HepG2 (cell line): ENCODE measurements around the gene USP25. TPM values are rescaled to one million over a fixed set of nuclear protein-coding genes. Genes with fewer than 3 reads are reported as not detected.

Experiments
- ATAC-seq: fragments of 200-7000 bp; cut with Tn5 transposase; 3 replicates; pipeline ENCODE4 v1.9.1; 2020; ENCODE audit warnings: mild to moderate bottlenecking, moderate library complexity
- BruUV-seq: library from RNA; stranded (reverse); fragments of 400-500 nt; replicated peaks from 2 replicates; lab custom pipeline; 2021; lab: Mats Ljungman, UMichigan
- CTCF ChIA-PET: fragments of 300-600 bp; formaldehyde crosslinking; extraction: SDS; loops from one replicate; lab custom pipeline; 2021; ENCODE audit warnings: low total read pairs, inconsistent platforms, low intra/inter-chr PET ratio; lab: Yijun Ruan, JAX
- POLR2A ChIA-PET: fragments of 350-600 bp; sonication (Branson Sonifier 250); formaldehyde crosslinking; loops from one replicate; lab custom pipeline; 2020; ENCODE audit warnings: antibody characterized with exemption, inconsistent platforms; lab: Yijun Ruan, JAX
- DNase-seq: peaks from one replicate; pipeline ENCODE4 v3.0.0-alpha.2; 2015; ENCODE audit warnings: low spot score
- FAIRE-seq: peaks from 3 replicates; lab custom pipeline; 2011; peaks lifted over from hg19 to GRCh38; lab: Jason Lieb, UNC
- H2AFZ ChIP-seq: one replicate; pipeline ENCODE4 v1.6.1; 2011; ENCODE audit warnings: low read length, inconsistent platforms
- H3K27ac ChIP-seq: fragments of 300-600 bp; 3 replicates; pipeline ENCODE4 v1.8.0; 2011; ENCODE audit warnings: mixed run types, mild to moderate bottlenecking, mixed read lengths, low read length, inconsistent platforms; ENCODE audit not compliant: insufficient read depth; ENCODE audit errors: extremely low read length
- H3K27me3 ChIP-seq, 2 experiments: fragments of 200-600 bp in 1 of 2; 2 replicates in 1 of 2; 3 replicates in 1 of 2; pipeline versions ENCODE4 v1.6.0 to v1.8.0; 2011; ENCODE audit warnings: low read length in 2 of 2, mild to moderate bottlenecking in 2 of 2, moderate library complexity in 2 of 2, inconsistent platforms in 1 of 2; ENCODE audit not compliant: insufficient read depth in 2 of 2, control insufficient read depth in 1 of 2
- H3K36me3 ChIP-seq, 2 experiments: fragments of 200-600 bp in 1 of 2; replicated peaks in 1 of 2; 2 replicates in 1 of 2; 3 replicates in 1 of 2; pipeline versions ENCODE4 v1.5.1 to v1.8.0; 2011; ENCODE audit warnings: low read length in 2 of 2, inconsistent platforms in 1 of 2; ENCODE audit not compliant: insufficient read depth in 2 of 2, control insufficient read depth in 1 of 2
- H3K4me1 ChIP-seq: 2 replicates; pipeline ENCODE4 v1.5.1; 2012; ENCODE audit warnings: low read length, inconsistent platforms; ENCODE audit not compliant: insufficient read depth
- H3K4me2 ChIP-seq: 2 replicates; pipeline ENCODE4 v1.6.0; 2011; ENCODE audit warnings: low read depth, low read length, inconsistent platforms
- H3K4me3 ChIP-seq, 3 experiments: fragments of 200-600 bp in 1 of 3; sonication (generic), shearing (Covaris generic) in 1 of 3; replicated peaks in 1 of 3; 2 replicates each; pipeline ENCODE4 v1.5.1; 2011 to 2016; ENCODE audit warnings: low read length in 3 of 3, inconsistent platforms in 2 of 3, low read depth in 2 of 3, mild to moderate bottlenecking in 2 of 3, control low read depth in 1 of 3, mixed read lengths in 1 of 3; ENCODE audit not compliant: insufficient read depth in 1 of 3
- H3K79me2 ChIP-seq: one replicate; pipeline ENCODE4 v1.6.1; 2011; ENCODE audit warnings: low read length, inconsistent platforms; ENCODE audit not compliant: insufficient read depth
- H3K9ac ChIP-seq: 2 replicates; pipeline ENCODE4 v1.6.0; 2011; ENCODE audit warnings: mild to moderate bottlenecking, low read depth, low read length, inconsistent platforms; ENCODE audit not compliant: insufficient read depth
- H3K9me3 ChIP-seq: 2 replicates; pipeline ENCODE4 v1.5.1; 2012; ENCODE audit warnings: mild to moderate bottlenecking, low read length
- H4K20me1 ChIP-seq: 2 replicates; pipeline ENCODE4 v1.6.0; 2011; ENCODE audit warnings: inconsistent platforms, mild to moderate bottlenecking, low read length, moderate library complexity; ENCODE audit not compliant: insufficient read depth
- ARID5B ChIP-seq: IDR thresholded peaks from 2 replicates; pipeline ENCODE4 v1.4.0; 2020; ENCODE audit warnings: mild to moderate bottlenecking, missing genetic modification reagents
- CEBPB ChIP-seq: IDR thresholded peaks from 2 replicates; pipeline ENCODE4 v1.6.1; 2011; ENCODE audit warnings: low read depth, low read length, improper control_type of control experiment, borderline replicate concordance
- CEBPG ChIP-seq: IDR thresholded peaks from 2 replicates; pipeline ENCODE4 v1.6.1; 2016
- FOXP1 ChIP-seq, 2 experiments: fragments of 450-650 bp in 1 of 2; IDR thresholded peaks; 2 replicates each; pipeline ENCODE4 v1.6.1; 2017 to 2018; ENCODE audit warnings: antibody characterized with exemption in 1 of 2
- MAFK ChIP-seq, 2 experiments: IDR thresholded peaks in 1 of 2; conservative IDR thresholded peaks in 1 of 2; 2 replicates each; pipeline ENCODE4 v1.6.1; 2011; ENCODE audit warnings: improper control_type of control experiment in 2 of 2, low read length in 2 of 2
- PRDM4 ChIP-seq: sonication (generic); formaldehyde crosslinking; IDR thresholded peaks from 2 replicates; pipeline ENCODE4 v1.9.0; 2021; ENCODE audit warnings: missing genetic modification reagents, borderline replicate concordance
- SOX13 ChIP-seq, 3 experiments: fragments of 450-650 bp in 1 of 3; sonication (generic) in 1 of 3; formaldehyde crosslinking in 1 of 3; IDR thresholded peaks in 2 of 3; conservative IDR thresholded peaks in 1 of 3; 2 replicates each; pipeline versions ENCODE4 v1.5.0 to v1.6.1; 2016 to 2020; ENCODE audit warnings: antibody characterized with exemption in 1 of 3, mild to moderate bottlenecking in 1 of 3, missing compliant biosample characterization in 1 of 3, missing genetic modification reagents in 1 of 3, moderate library complexity in 1 of 3
- TERF1 ChIP-seq: sonication (generic); formaldehyde crosslinking; IDR thresholded peaks from 2 replicates; pipeline ENCODE4 v1.8.0; 2022; ENCODE audit warnings: mild to moderate bottlenecking, missing genetic modification reagents, moderate library complexity
- TP53 ChIP-seq: sonication (generic); formaldehyde crosslinking; conservative IDR thresholded peaks from 2 replicates; pipeline ENCODE4 v1.4.0; 2020; ENCODE audit warnings: missing genetic modification reagents
- ZBTB1 ChIP-seq: sonication (generic); formaldehyde crosslinking; IDR thresholded peaks from 2 replicates; pipeline ENCODE4 v1.4.0; 2020; ENCODE audit warnings: missing genetic modification reagents, borderline replicate concordance
- ZNF503 ChIP-seq: sonication (generic); formaldehyde crosslinking; IDR thresholded peaks from 2 replicates; pipeline ENCODE4 v1.4.0; 2020; ENCODE audit warnings: missing genetic modification reagents
- ZNF557 ChIP-seq: sonication (generic); formaldehyde crosslinking; IDR thresholded peaks from 2 replicates; pipeline ENCODE4 v1.4.0; 2020; ENCODE audit warnings: missing genetic modification reagents
- ZNF564 ChIP-seq: sonication (generic); formaldehyde crosslinking; IDR thresholded peaks from 2 replicates; pipeline ENCODE4 v1.8.1; 2023; ENCODE audit warnings: mild to moderate bottlenecking, missing genetic modification reagents
- ZSCAN25 ChIP-seq: sonication (generic); formaldehyde crosslinking; IDR thresholded peaks from 2 replicates; pipeline ENCODE4 v1.8.0; 2022; ENCODE audit warnings: mild to moderate bottlenecking, missing genetic modification reagents
- WGBS: methylation state at CpG from one replicate; pipeline ENCODE4 v1.1.6; 2017; ENCODE audit warnings: low lambda C conversion rate; 5-methylcytosine and 5-hydroxymethylcytosine counted together
- in situ Hi-C: cut with HindIII; loops from 2 replicates; pipeline ENCODE4 v1.10.0; 2017; ENCODE audit warnings: low pct_unique_long_range_greater_than_20kb; ENCODE audit not compliant: extremely low pct_ligation_motif_present
- intact Hi-C: fragments of 100-400 bp; cut with micrococcal nuclease; formaldehyde crosslinking; loops from one replicate; pipeline ENCODE4 v1.10.0; 2022; ENCODE audit not compliant: unreplicated experiment
- polyA plus RNA-seq, 8 experiments: library from polyadenylated mRNA; depleted of rRNA in 3 of 8; stranded (reverse) in 7 of 8; unstranded in 1 of 8; fragments of >200 nt; fragmentation: Illumina TruSeq in 4 of 8; extraction: Trizol in 4 of 8; gene quantifications; 2 replicates each; pipeline versions ENCODE4 v1.2.1 to v1.2.3, GENCODE V29; 2011 to 2016; ENCODE audit warnings: low read depth in 4 of 8, missing spikeins in 1 of 8, mixed read lengths in 1 of 8; ENCODE audit not compliant: insufficient read depth in 1 of 8
- total RNA-seq, 5 experiments: library from RNA; depleted of rRNA; stranded (reverse); fragments of >200 nt; fragmentation: Illumina TruSeq; extraction: Trizol; gene quantifications; 2 replicates each; pipeline ENCODE4 v1.2.3, GENCODE V29; 2016; ENCODE audit warnings: low read depth in 1 of 5

USP25 gene
- total and polyA plus RNA-seq, 2 of the 13 experiments (the other 11 are each of a cell fraction or from before 2014, with no cell fraction given): 12.4 to 26.3 TPM

- POLR2A ChIA-PET: no interaction called here
- in situ Hi-C loops: no loop called here
- TF ChIP-seq TERF1 (no peak), TP53 (no peak), MAFK (conservative IDR thresholded peaks at IDR 0.05 in 1 of 2, IDR thresholded peaks at IDR 0.05 in 1 of 2; ENCODE audit: low read length in 2 of 2) (no peak), CEBPB (peak; percentile 54; the same call in 1 of the 2 replicates), CEBPG (CRISPR knock-in tag) (peak; percentile 41), ARID5B (CRISPR knock-in tag) (no peak), FOXP1 (IDR thresholded peaks at IDR 0.05) (no peak), FOXP1 (CRISPR knock-in tag; IDR thresholded peaks at IDR 0.05) (0 out of 2 replicates have a peak, but pooled peaks have one; percentile 3), ZNF557 (no peak), ZNF503 (CRISPR knock-in tag) (peak; percentile 20; the same call in 1 of the 2 replicates), SOX13 (IDR thresholded peaks at IDR 0.05) (no peak), SOX13 (CRISPR knock-in tag; conservative IDR thresholded peaks at IDR 0.05 in 1 of 2, IDR thresholded peaks at IDR 0.05 in 1 of 2) (peak in 1 of 2 experiments; percentile 18; a peak in 1 of 4 replicates), ZNF564 (CRISPR knock-in tag) (no peak), PRDM4 (CRISPR knock-in tag) (no peak), ZSCAN25 (CRISPR knock-in tag) (no peak), ZBTB1 (CRISPR knock-in tag) (no peak)
These were observed 11.7 kb downstream of the USP25 start for GRCh38 chr21:15741510-15741909.

More at GRCh38 chr21:15741510-15741909, 11.7 kb downstream of the USP25 start:
- H3K79me2 ChIP-seq: peaks cover 93% of the 10 kb centered on the region
- CTCF ChIA-PET: no interaction called here
- H3K27me3 ChIP-seq: no peaks in the 10 kb centered on the region
- H3K36me3 ChIP-seq: no peaks in the 10 kb centered on the region
- BruUV-seq: no TSS peak
- no peaks in the 10 kb centered on the region for H3K9me3 ChIP-seq
- intact Hi-C loops: loop anchor here (5.0 kb wide), 1 partner anchor 51 kb away; no protein-coding TSS in a partner anchor
- no peak overlapping the region for H3K27ac ChIP-seq
- H3K4me1 ChIP-seq: peaks cover 62% of the 10 kb centered on the region
- no peak for ATAC-seq
- DNase-seq: no peak
- no peak overlapping the region for H2AFZ ChIP-seq
- H3K9ac ChIP-seq: no peak overlapping the region
- no peak for FAIRE-seq
- H4K20me1 ChIP-seq: peaks cover 29% of the 10 kb centered on the region
- WGBS: 70% methylated on average over 1 of the region's 1 CpG
- H3K4me2 ChIP-seq: no peak overlapping the region
- H3K4me3 ChIP-seq: no peak overlapping the region
